GM23338 (cell line): ENCODE data around the gene GRK5. TPM values are rescaled to one million over a fixed set of nuclear protein-coding genes. Genes with fewer than 3 reads are reported as not detected.

Experiments
- ATAC-seq: fragments of 200-7000 bp; cut with Tn5 transposase; 3 replicates; pipeline ENCODE4 v1.9.1; 2020
- DNase-seq: peaks from one replicate; pipeline ENCODE4 v3.0.0-alpha.2; 2015; ENCODE audit warnings: low spot score
- H2AFZ ChIP-seq: fragments of 200-600 bp; sonication (generic); 2 replicates; pipeline ENCODE4 v1.8.0; 2016; ENCODE audit warnings: antibody characterized with exemption, mild to moderate bottlenecking, moderate library complexity
- H3F3A ChIP-seq: fragments of 200-600 bp; sonication (generic); replicated peaks from 2 replicates; pipeline ENCODE4 v1.8.0; 2017; ENCODE audit warnings: antibody characterized with exemption, mixed run types, low read depth
- H3K27ac ChIP-seq: fragments of 200-600 bp; sonication (generic); 2 replicates; pipeline ENCODE4 v1.6.1; 2016; ENCODE audit warnings: low read depth
- H3K27me3 ChIP-seq: fragments of 200-600 bp; sonication (generic); 2 replicates; pipeline ENCODE4 v1.8.0; 2016; ENCODE audit warnings: mild to moderate bottlenecking, mixed run types, moderate library complexity; ENCODE audit not compliant: insufficient read depth
- H3K36me3 ChIP-seq: fragments of 200-600 bp; sonication (generic); 2 replicates; pipeline ENCODE4 v1.8.0; 2016; ENCODE audit warnings: mild to moderate bottlenecking; ENCODE audit not compliant: insufficient read depth
- H3K4me1 ChIP-seq: fragments of 200-600 bp; sonication (generic); 2 replicates; pipeline ENCODE4 v1.8.0; 2016; ENCODE audit warnings: mild to moderate bottlenecking, moderate library complexity; ENCODE audit not compliant: insufficient read depth
- H3K4me2 ChIP-seq: fragments of 200-600 bp; sonication (generic); 2 replicates; pipeline ENCODE4 v1.7.1; 2017; ENCODE audit warnings: mixed run types
- H3K4me3 ChIP-seq: fragments of 200-600 bp; sonication (generic); 2 replicates; pipeline ENCODE4 v1.6.1; 2016; ENCODE audit warnings: mixed run types
- H3K79me2 ChIP-seq: fragments of 200-600 bp; sonication (generic); replicated peaks from 2 replicates; pipeline ENCODE4 v1.8.0; 2017; ENCODE audit warnings: mild to moderate bottlenecking; ENCODE audit not compliant: insufficient read depth
- H3K9me2 ChIP-seq: fragments of 200-600 bp; sonication (generic); 2 replicates; pipeline ENCODE4 v1.8.0; 2017; ENCODE audit not compliant: insufficient read depth
- H4K20me1 ChIP-seq: fragments of 200-600 bp; sonication (generic); replicated peaks from 2 replicates; pipeline ENCODE4 v1.8.0; 2017; ENCODE audit warnings: mild to moderate bottlenecking; ENCODE audit not compliant: insufficient read depth
- H3K27ac Mint-ChIP-seq: 2 replicates; pipeline ENCODE4 v1.8.0; 2020; ENCODE audit warnings: inconsistent platforms, mild to moderate bottlenecking, moderate library complexity, mixed read lengths
- H3K27me3 Mint-ChIP-seq: 3 replicates; pipeline ENCODE4 v1.8.0; 2022; ENCODE audit warnings: low read depth, mild to moderate bottlenecking, moderate library complexity, mixed read lengths, inconsistent platforms; ENCODE audit not compliant: insufficient read depth, poor library complexity
- H3K36me3 Mint-ChIP-seq: 3 replicates; pipeline ENCODE4 v1.8.0; 2021; ENCODE audit warnings: low read depth, mild to moderate bottlenecking, inconsistent platforms, moderate library complexity, mixed read lengths
- H3K4me1 Mint-ChIP-seq: 3 replicates; pipeline ENCODE4 v1.8.0; 2020; ENCODE audit warnings: mild to moderate bottlenecking, inconsistent platforms, mixed read lengths
- H3K4me3 Mint-ChIP-seq: 3 replicates; pipeline ENCODE4 v1.8.0; 2021; ENCODE audit warnings: moderate library complexity, mild to moderate bottlenecking, inconsistent platforms, mixed read lengths
- H3K9me3 Mint-ChIP-seq: 3 replicates; pipeline ENCODE4 v1.8.0; 2020; ENCODE audit warnings: moderate library complexity, mild to moderate bottlenecking, inconsistent platforms, mixed read lengths
- CREB1 ChIP-seq: fragments of 250-450 bp; sonication (Bioruptor Pico); IDR thresholded peaks from 2 replicates; pipeline ENCODE4 v1.5.0; 2020; ENCODE audit warnings: low read depth, mild to moderate bottlenecking, moderate library complexity
- EZH2 ChIP-seq: fragments of 200-600 bp; sonication (generic); IDR thresholded peaks from one replicate; pipeline ENCODE4 v1.8.0; 2017; ENCODE audit warnings: antibody characterized with exemption, mild to moderate bottlenecking, low read depth; ENCODE audit not compliant: unreplicated experiment
- EZH2phosphoT487 ChIP-seq: fragments of 200-600 bp; sonication (generic); IDR thresholded peaks from one replicate; pipeline ENCODE4 v1.8.1; 2018; ENCODE audit warnings: antibody characterized with exemption; ENCODE audit not compliant: unreplicated experiment
- JUNB ChIP-seq: IDR thresholded peaks from one replicate; pipeline ENCODE4 v1.6.1; 2016; ENCODE audit warnings: antibody characterized with exemption; ENCODE audit not compliant: unreplicated experiment
- NANOG ChIP-seq: IDR thresholded peaks from 2 replicates; pipeline ENCODE4 v1.6.1; 2016; ENCODE audit warnings: antibody characterized with exemption, borderline replicate concordance
- POLR2AphosphoS5 ChIP-seq: IDR thresholded peaks from 2 replicates; pipeline ENCODE4 v1.6.1; 2016; ENCODE audit warnings: antibody characterized with exemption, low read depth
- STAT1 ChIP-seq: IDR thresholded peaks from one replicate; pipeline ENCODE4 v1.6.1; 2016; ENCODE audit warnings: antibody characterized with exemption; ENCODE audit not compliant: unreplicated experiment
- ZNF114 ChIP-seq: fragments of 250-450 bp; sonication (Bioruptor Pico); IDR thresholded peaks from 2 replicates; pipeline ENCODE4 v1.5.0; 2020; ENCODE audit warnings: mild to moderate bottlenecking, moderate library complexity
- ZNF331 ChIP-seq: fragments of 250-450 bp; sonication (Bioruptor Pico); IDR thresholded peaks from 2 replicates; pipeline ENCODE4 v1.5.0; 2020; ENCODE audit warnings: low read depth, mild to moderate bottlenecking, moderate library complexity
- polyA plus RNA-seq: library from polyadenylated mRNA; unstranded; fragments of >200 nt; fragmentation: Nextera tagmentation; extraction: Ambion mirVana; gene quantifications from 2 replicates; pipeline ENCODE4 v1.2.1, GENCODE V29; 2016
- total RNA-seq: library from RNA; depleted of rRNA; stranded (reverse); fragments of >200 nt; shearing (Covaris generic); gene quantifications from 2 replicates; pipeline ENCODE4 v1.2.3, GENCODE V29; 2014
- TF ChIP-seq, protein P1 (sequence below): IDR thresholded peaks from 2 replicates; pipeline ENCODE4 v1.6.1; 2016; ENCODE audit warnings: antibody characterized with exemption
- TF ChIP-seq, protein P2 (sequence below): fragments of 250-450 bp; sonication (Bioruptor Pico); IDR thresholded peaks from 2 replicates; pipeline ENCODE4 v1.5.0; 2020; ENCODE audit warnings: mild to moderate bottlenecking, moderate library complexity
- TF ChIP-seq, protein P3 (sequence below): IDR thresholded peaks from one replicate; pipeline ENCODE4 v1.6.1; 2018; ENCODE audit warnings: antibody characterized with exemption; ENCODE audit not compliant: unreplicated experiment
- TF ChIP-seq, protein P4 (sequence below), 2 experiments: fragments of 200-600 bp in 1 of 2; sonication (generic) in 1 of 2; conservative IDR thresholded peaks; 2 replicates each; pipeline versions ENCODE4 v1.5.1 to v1.6.1; 2016 to 2017; ENCODE audit warnings: antibody characterized with exemption in 2 of 2, low read depth in 2 of 2, mild to moderate bottlenecking in 2 of 2, moderate library complexity in 1 of 2

The GRK5 gene
- total and polyA plus RNA-seq, 2 experiments from 2014 or later: 0.53 to 2.0 TPM

DNA sequence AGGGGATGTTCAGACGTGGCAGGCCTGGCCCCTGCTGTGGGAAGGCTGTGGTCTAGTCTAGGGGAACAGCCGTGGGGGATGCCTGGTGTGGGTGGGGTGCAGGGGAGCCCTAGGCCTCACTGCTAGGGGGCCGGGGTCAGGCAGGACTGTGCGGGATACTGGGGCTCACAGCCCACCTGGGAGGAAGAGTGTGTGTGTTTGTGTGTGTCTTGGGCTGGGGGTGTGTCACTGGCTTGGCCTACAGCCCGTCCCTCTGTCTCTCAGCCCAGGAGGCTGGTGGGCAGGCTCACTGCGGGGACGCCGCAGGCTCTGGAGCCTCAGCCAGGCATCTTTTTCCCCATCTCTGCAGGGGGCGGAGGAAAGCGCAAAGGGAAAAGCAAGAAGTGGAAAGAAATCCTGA lies 118.8 kb downstream of the GRK5 start:
- H3K79me2 ChIP-seq: no peaks in the 10 kb centered on the region
- no peaks in the 10 kb centered on the region for H4K20me1 ChIP-seq
- ATAC-seq: no peak; the same call in 2 of the 3 replicates
- no peaks in the 10 kb centered on the region for H3K4me1 Mint-ChIP-seq
- no peak for DNase-seq
- no peak overlapping the region for H2AFZ ChIP-seq
- H3K27ac ChIP-seq: no peak overlapping the region
- no peak overlapping the region for H3K4me3 Mint-ChIP-seq
- H3K4me3 ChIP-seq: no peak overlapping the region
- no peaks in the 10 kb centered on the region for H3K9me2 ChIP-seq
- TF ChIP-seq ZNF114 (CRISPR knock-in tag) (no peak), EZH2phosphoT487 (no peak), NANOG (no peak), POLR2AphosphoS5 (no peak), ZNF331 (CRISPR knock-in tag) (no peak), EZH2 (no peak), STAT1 (no peak), CREB1 (CRISPR knock-in tag) (no peak), JUNB (no peak)
- TF ChIP-seq, protein P1, sequence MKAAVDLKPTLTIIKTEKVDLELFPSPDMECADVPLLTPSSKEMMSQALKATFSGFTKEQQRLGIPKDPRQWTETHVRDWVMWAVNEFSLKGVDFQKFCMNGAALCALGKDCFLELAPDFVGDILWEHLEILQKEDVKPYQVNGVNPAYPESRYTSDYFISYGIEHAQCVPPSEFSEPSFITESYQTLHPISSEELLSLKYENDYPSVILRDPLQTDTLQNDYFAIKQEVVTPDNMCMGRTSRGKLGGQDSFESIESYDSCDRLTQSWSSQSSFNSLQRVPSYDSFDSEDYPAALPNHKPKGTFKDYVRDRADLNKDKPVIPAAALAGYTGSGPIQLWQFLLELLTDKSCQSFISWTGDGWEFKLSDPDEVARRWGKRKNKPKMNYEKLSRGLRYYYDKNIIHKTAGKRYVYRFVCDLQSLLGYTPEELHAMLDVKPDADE: no peak
- TF ChIP-seq, protein P2, sequence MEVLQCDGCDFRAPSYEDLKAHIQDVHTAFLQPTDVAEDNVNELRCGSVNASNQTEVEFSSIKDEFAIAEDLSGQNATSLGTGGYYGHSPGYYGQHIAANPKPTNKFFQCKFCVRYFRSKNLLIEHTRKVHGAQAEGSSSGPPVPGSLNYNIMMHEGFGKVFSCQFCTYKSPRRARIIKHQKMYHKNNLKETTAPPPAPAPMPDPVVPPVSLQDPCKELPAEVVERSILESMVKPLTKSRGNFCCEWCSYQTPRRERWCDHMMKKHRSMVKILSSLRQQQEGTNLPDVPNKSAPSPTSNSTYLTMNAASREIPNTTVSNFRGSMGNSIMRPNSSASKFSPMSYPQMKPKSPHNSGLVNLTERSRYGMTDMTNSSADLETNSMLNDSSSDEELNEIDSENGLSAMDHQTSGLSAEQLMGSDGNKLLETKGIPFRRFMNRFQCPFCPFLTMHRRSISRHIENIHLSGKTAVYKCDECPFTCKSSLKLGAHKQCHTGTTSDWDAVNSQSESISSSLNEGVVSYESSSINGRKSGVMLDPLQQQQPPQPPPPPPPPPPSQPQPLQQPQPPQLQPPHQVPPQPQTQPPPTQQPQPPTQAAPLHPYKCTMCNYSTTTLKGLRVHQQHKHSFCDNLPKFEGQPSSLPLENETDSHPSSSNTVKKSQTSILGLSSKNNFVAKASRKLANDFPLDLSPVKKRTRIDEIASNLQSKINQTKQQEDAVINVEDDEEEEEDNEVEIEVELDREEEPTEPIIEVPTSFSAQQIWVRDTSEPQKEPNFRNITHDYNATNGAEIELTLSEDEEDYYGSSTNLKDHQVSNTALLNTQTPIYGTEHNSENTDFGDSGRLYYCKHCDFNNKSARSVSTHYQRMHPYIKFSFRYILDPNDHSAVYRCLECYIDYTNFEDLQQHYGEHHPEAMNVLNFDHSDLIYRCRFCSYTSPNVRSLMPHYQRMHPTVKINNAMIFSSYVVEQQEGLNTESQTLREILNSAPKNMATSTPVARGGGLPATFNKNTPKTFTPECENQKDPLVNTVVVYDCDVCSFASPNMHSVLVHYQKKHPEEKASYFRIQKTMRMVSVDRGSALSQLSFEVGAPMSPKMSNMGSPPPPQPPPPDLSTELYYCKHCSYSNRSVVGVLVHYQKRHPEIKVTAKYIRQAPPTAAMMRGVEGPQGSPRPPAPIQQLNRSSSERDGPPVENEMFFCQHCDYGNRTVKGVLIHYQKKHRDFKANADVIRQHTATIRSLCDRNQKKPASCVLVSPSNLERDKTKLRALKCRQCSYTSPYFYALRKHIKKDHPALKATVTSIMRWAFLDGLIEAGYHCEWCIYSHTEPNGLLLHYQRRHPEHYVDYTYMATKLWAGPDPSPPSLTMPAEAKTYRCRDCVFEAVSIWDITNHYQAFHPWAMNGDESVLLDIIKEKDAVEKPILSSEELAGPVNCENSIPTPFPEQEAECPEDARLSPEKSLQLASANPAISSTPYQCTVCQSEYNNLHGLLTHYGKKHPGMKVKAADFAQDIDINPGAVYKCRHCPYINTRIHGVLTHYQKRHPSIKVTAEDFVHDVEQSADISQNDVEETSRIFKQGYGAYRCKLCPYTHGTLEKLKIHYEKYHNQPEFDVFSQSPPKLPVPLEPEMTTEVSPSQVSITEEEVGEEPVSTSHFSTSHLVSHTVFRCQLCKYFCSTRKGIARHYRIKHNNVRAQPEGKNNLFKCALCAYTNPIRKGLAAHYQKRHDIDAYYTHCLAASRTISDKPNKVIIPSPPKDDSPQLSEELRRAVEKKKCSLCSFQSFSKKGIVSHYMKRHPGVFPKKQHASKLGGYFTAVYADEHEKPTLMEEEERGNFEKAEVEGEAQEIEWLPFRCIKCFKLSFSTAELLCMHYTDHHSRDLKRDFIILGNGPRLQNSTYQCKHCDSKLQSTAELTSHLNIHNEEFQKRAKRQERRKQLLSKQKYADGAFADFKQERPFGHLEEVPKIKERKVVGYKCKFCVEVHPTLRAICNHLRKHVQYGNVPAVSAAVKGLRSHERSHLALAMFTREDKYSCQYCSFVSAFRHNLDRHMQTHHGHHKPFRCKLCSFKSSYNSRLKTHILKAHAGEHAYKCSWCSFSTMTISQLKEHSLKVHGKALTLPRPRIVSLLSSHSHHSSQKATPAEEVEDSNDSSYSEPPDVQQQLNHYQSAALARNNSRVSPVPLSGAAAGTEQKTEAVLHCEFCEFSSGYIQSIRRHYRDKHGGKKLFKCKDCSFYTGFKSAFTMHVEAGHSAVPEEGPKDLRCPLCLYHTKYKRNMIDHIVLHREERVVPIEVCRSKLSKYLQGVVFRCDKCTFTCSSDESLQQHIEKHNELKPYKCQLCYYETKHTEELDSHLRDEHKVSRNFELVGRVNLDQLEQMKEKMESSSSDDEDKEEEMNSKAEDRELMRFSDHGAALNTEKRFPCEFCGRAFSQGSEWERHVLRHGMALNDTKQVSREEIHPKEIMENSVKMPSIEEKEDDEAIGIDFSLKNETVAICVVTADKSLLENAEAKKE (CRISPR knock-in tag): no peak
- TF ChIP-seq, protein P3, sequence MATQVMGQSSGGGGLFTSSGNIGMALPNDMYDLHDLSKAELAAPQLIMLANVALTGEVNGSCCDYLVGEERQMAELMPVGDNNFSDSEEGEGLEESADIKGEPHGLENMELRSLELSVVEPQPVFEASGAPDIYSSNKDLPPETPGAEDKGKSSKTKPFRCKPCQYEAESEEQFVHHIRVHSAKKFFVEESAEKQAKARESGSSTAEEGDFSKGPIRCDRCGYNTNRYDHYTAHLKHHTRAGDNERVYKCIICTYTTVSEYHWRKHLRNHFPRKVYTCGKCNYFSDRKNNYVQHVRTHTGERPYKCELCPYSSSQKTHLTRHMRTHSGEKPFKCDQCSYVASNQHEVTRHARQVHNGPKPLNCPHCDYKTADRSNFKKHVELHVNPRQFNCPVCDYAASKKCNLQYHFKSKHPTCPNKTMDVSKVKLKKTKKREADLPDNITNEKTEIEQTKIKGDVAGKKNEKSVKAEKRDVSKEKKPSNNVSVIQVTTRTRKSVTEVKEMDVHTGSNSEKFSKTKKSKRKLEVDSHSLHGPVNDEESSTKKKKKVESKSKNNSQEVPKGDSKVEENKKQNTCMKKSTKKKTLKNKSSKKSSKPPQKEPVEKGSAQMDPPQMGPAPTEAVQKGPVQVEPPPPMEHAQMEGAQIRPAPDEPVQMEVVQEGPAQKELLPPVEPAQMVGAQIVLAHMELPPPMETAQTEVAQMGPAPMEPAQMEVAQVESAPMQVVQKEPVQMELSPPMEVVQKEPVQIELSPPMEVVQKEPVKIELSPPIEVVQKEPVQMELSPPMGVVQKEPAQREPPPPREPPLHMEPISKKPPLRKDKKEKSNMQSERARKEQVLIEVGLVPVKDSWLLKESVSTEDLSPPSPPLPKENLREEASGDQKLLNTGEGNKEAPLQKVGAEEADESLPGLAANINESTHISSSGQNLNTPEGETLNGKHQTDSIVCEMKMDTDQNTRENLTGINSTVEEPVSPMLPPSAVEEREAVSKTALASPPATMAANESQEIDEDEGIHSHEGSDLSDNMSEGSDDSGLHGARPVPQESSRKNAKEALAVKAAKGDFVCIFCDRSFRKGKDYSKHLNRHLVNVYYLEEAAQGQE: no peak
- TF ChIP-seq, protein P4, sequence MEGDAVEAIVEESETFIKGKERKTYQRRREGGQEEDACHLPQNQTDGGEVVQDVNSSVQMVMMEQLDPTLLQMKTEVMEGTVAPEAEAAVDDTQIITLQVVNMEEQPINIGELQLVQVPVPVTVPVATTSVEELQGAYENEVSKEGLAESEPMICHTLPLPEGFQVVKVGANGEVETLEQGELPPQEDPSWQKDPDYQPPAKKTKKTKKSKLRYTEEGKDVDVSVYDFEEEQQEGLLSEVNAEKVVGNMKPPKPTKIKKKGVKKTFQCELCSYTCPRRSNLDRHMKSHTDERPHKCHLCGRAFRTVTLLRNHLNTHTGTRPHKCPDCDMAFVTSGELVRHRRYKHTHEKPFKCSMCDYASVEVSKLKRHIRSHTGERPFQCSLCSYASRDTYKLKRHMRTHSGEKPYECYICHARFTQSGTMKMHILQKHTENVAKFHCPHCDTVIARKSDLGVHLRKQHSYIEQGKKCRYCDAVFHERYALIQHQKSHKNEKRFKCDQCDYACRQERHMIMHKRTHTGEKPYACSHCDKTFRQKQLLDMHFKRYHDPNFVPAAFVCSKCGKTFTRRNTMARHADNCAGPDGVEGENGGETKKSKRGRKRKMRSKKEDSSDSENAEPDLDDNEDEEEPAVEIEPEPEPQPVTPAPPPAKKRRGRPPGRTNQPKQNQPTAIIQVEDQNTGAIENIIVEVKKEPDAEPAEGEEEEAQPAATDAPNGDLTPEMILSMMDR (conservative IDR thresholded peaks at IDR 0.05; ENCODE audit: low read depth in 2 of 2): no peak
- H3K27ac Mint-ChIP-seq: peak overlapping the region; percentile 67; the same call in 1 of the 2 replicates
- no peaks in the 10 kb centered on the region for H3K27me3 ChIP-seq
- peaks cover 3% of the 10 kb centered on the region; the same call in 2 of the 3 replicates for H3K36me3 Mint-ChIP-seq
- peaks cover 11% of the 10 kb centered on the region for H3K27me3 Mint-ChIP-seq
- no peaks in the 10 kb centered on the region for H3K36me3 ChIP-seq
- no peak overlapping the region for H3K4me2 ChIP-seq
- H3K4me1 ChIP-seq: no peaks in the 10 kb centered on the region
- H3K9me3 Mint-ChIP-seq: peaks cover 6% of the 10 kb centered on the region; the same call in 2 of the 3 replicates
- H3F3A ChIP-seq: no peaks in the 10 kb centered on the region
